Tongue (tissue), 2 donors: Measurements from ENCODE around the gene ZDHHC9. TPM values are rescaled to one million over a fixed set of nuclear protein-coding genes. Genes with fewer than 3 reads are reported as not detected.
A peak's percentile ranks its signal among the peaks of the same experiment; 100 is the strongest.

ENCODE experiments used
- DNase-seq: peaks from one replicate; pipeline ENCODE4 v3.0.0-alpha.2; 2015
- total RNA-seq: library from RNA; depleted of rRNA; stranded (reverse); fragments of >200 nt; gene quantifications from one replicate; pipeline ENCODE4 v1.2.3, GENCODE V29; 2014

Gene ZDHHC9
- total RNA-seq, 1 donor from 2014 or later, result 15.0 TPM

GRCh38 chrX:129818123-129818522, 25.6 kb downstream of the ZDHHC9 start:
- no peak for DNase-seq

GRCh38 chrX:129813662-129814368, 29.9 kb downstream of the ZDHHC9 start:
- no peak for DNase-seq

- no peak for DNase-seq
Measured at GRCh38 chrX:129808829-129809796, 34.6 kb downstream of the ZDHHC9 start.

- no peak for DNase-seq
Measured at GRCh38 chrX:129808158-129808828, 35.4 kb downstream of the ZDHHC9 start.

- DNase-seq, result no peak
Measured at GRCh38 chrX:129804806-129805205, 38.9 kb downstream of the ZDHHC9 start.

GRCh38 chrX:129802863-129803262, 40.8 kb downstream of the ZDHHC9 start:
- peak; percentile 2 for DNase-seq

- no peak for DNase-seq
Measured at GRCh38 chrX:129800186-129800585, 43.5 kb downstream of the ZDHHC9 start.

GRCh38 chrX:129798888-129799287, 44.8 kb downstream of the ZDHHC9 start:
- DNase-seq, result no peak

- DNase-seq, result no peak
Measured at GRCh38 chrX:129798456-129798855, 45.2 kb downstream of the ZDHHC9 start.

- DNase-seq, result no peak
Measured at GRCh38 chrX:129797251-129797906, 46.3 kb downstream of the ZDHHC9 start.

GRCh38 chrX:129795584-129795983, 48.1 kb downstream of the ZDHHC9 start:
- DNase-seq, result no peak

- no peak for DNase-seq
Measured at GRCh38 chrX:129793604-129794191, 50.0 kb downstream of the ZDHHC9 start.

GRCh38 chrX:129792586-129793291, 50.9 kb downstream of the ZDHHC9 start:
- no peak for DNase-seq

- no peak for DNase-seq
Measured at GRCh38 chrX:129791961-129792570, 51.6 kb downstream of the ZDHHC9 start.

- DNase-seq, result no peak
Measured at GRCh38 chrX:129791336-129791735, 52.4 kb downstream of the ZDHHC9 start.

GRCh38 chrX:129790808-129791207, 52.9 kb downstream of the ZDHHC9 start:
- no peak for DNase-seq

- DNase-seq, result no peak
Measured at GRCh38 chrX:129790146-129790545, 53.5 kb downstream of the ZDHHC9 start.

- no peak for DNase-seq
Measured at GRCh38 chrX:129788527-129788926, 55.2 kb downstream of the ZDHHC9 start.

- no peak for DNase-seq
Measured at GRCh38 chrX:129787336-129788055, 56.2 kb downstream of the ZDHHC9 start.

GRCh38 chrX:129786210-129786651, 57.5 kb downstream of the ZDHHC9 start:
- DNase-seq, result no peak
